Spinal cord (tissue), 4 donors: ENCODE measurements around the gene TMEM14C. TPM values are rescaled to one million over a fixed set of nuclear protein-coding genes. Genes with fewer than 3 reads are reported as not detected.

ENCODE experiments used
- polyA plus RNA-seq, 2 donors: library from polyadenylated mRNA; unstranded; fragments of 120-200 nt; gene quantifications; one replicate each; pipeline ENCODE4 v1.2.1, GENCODE V29; 2013; ENCODE audit not compliant: insufficient read length in 2 of 2
- small RNA-seq: library from RNA; depleted of rRNA; stranded (forward); fragments of <200 nt; gene quantifications from one replicate; pipeline ENCODE3, GENCODE V24; 2014; ENCODE audit warnings: low replicate concordance
- total RNA-seq, 2 donors: library from RNA; depleted of rRNA in 1 of 2; stranded (reverse); fragments of 120-200 nt in 1 of 2; fragments of >200 nt in 1 of 2; gene quantifications; one replicate each; pipeline versions ENCODE4 v1.2.3 to v1.2.4, GENCODE V29; 2013 to 2014

TMEM14C gene
- total and polyA plus RNA-seq, 4 donors: 65.1 to 146 (median 111) TPM

Small RNAs within 50 kb of the gene (small RNA-seq; reads per million reads assigned to genes)
- gene RF00019: not detected
- gene RNA5SP203: not detected

Other genes starting within 250 kb of the TMEM14C start
- gene GCNT2, start 201.7 kb upstream of the TMEM14C start, total RNA-seq: 10 to 100 TPM; 16.8 to 28.8 TPM
- gene GCNT2, start 201.7 kb upstream of the TMEM14C start, polyA plus RNA-seq: 1 to 10 TPM; 7.9 to 9.5 TPM
- 1 to 10 TPM in 1 of 2 donors, under 1 TPM in 1; 0.99 to 7.1 TPM for gene C6orf52, start 28.5 kb upstream of the TMEM14C start, total RNA-seq
- gene C6orf52, start 28.5 kb upstream of the TMEM14C start, polyA plus RNA-seq: 1 to 10 TPM; 7.1 to 7.6 TPM
- 10 to 100 TPM; 21.1 to 23.4 TPM for gene PAK1IP1, start 28.1 kb upstream of the TMEM14C start, total RNA-seq
- 10 to 100 TPM; 19.9 to 20.6 TPM for gene PAK1IP1, start 28.1 kb upstream of the TMEM14C start, polyA plus RNA-seq
- gene TMEM14B, start 24.7 kb downstream of the TMEM14C start, total RNA-seq: 100 to 1,000 TPM in 1 of 2 donors, 10 to 100 TPM in 1; 54.2 to 101 TPM
- gene TMEM14B, start 24.7 kb downstream of the TMEM14C start, polyA plus RNA-seq: 10 to 100 TPM; 89.8 to 92.5 TPM
- gene MAK, start 115.5 kb downstream of the TMEM14C start, total RNA-seq: 1 to 10 TPM in 1 of 2 donors, under 1 TPM in 1; 0.79 to 2.0 TPM
- 1 to 10 TPM; 2.4 to 2.6 TPM for gene MAK, start 115.5 kb downstream of the TMEM14C start, polyA plus RNA-seq
- gene GCM2, start 159.0 kb downstream of the TMEM14C start, total RNA-seq: not detected
- under 1 TPM in 1 of 2 donors, not detected in 1; 0.23 TPM for gene GCM2, start 159.0 kb downstream of the TMEM14C start, polyA plus RNA-seq
- gene SYCP2L, start 164.0 kb downstream of the TMEM14C start, total RNA-seq: 1 to 10 TPM; 2.8 to 5.9 TPM
- 1 to 10 TPM; 3.5 to 4.8 TPM for gene SYCP2L, start 164.0 kb downstream of the TMEM14C start, polyA plus RNA-seq